Tibial nerve (tissue), 4 donors: ENCODE results near the gene CERS6. TPM values are rescaled to one million over a fixed set of nuclear protein-coding genes. Genes with fewer than 3 reads are reported as not detected.

Experiments
- DNase-seq, 2 donors: peaks; one replicate each; pipeline ENCODE4 v3.0.0-alpha.2; 2019; ENCODE audit warnings: low spot score in 2 of 2
- H3K27ac ChIP-seq, 4 donors: fragments of 200-600 bp; sonication (generic) in 3 of 4; one replicate each; pipeline ENCODE4 v1.5.1; 2017 to 2019; ENCODE audit warnings: mild to moderate bottlenecking in 1 of 4
- H3K27me3 ChIP-seq, 2 donors: fragments of 200-600 bp; sonication (generic) in 1 of 2; one replicate each; pipeline versions ENCODE4 v1.5.1 to v1.6.0; 2017 to 2019
- H3K36me3 ChIP-seq, 3 donors: fragments of 200-600 bp; sonication (generic); one replicate each; pipeline ENCODE4 v1.5.1; 2018 to 2019
- H3K4me1 ChIP-seq, 4 donors: fragments of 200-600 bp; sonication (generic) in 3 of 4; one replicate each; pipeline ENCODE4 v1.5.1; 2017 to 2019
- H3K4me3 ChIP-seq, 4 donors: fragments of 200-600 bp; sonication (generic) in 3 of 4; one replicate each; pipeline ENCODE4 v1.5.1; 2017 to 2019; ENCODE audit warnings: mild to moderate bottlenecking in 1 of 4, moderate library complexity in 1 of 4
- H3K9me3 ChIP-seq, 4 donors: fragments of 200-600 bp; sonication (generic) in 3 of 4; one replicate each; pipeline ENCODE4 v1.5.1; 2017 to 2019
- EP300 ChIP-seq, 2 donors: sonication (generic); formaldehyde crosslinking; IDR thresholded peaks; one replicate each; pipeline ENCODE4 v1.6.1; 2017; ENCODE audit warnings: antibody characterized with exemption in 2 of 2, mild to moderate bottlenecking in 1 of 2
- POLR2A ChIP-seq, 2 donors: fragments of 450-650 bp; IDR thresholded peaks; one replicate each; pipeline ENCODE4 v1.6.1; 2017; ENCODE audit warnings: antibody characterized with exemption in 2 of 2, mild to moderate bottlenecking in 2 of 2, moderate library complexity in 2 of 2
- WGBS, 2 donors: methylation state at CpG; one replicate each; pipeline ENCODE4 v1.1.5; 2018; 5-methylcytosine and 5-hydroxymethylcytosine counted together
- total RNA-seq, 4 donors: library from RNA; depleted of rRNA; stranded (reverse); fragments of >200 nt; gene quantifications; one replicate each; pipeline ENCODE4 v1.1.0, GENCODE V29; 2016
- TF ChIP-seq, protein P1 (sequence below), 5 experiments: fragments of 200-600 bp in 3 of 5; fragments of 450-650 bp in 2 of 5; sonication (generic) in 3 of 5; IDR thresholded peaks; one replicate each; pipeline ENCODE4 v1.5.1; 2016 to 2019; ENCODE audit warnings: antibody characterized with exemption in 5 of 5, mild to moderate bottlenecking in 3 of 5, moderate library complexity in 2 of 5

CERS6 gene
- total RNA-seq, 4 donors from 2014 or later: 37.7 to 38.7 (median 37.8) TPM

DNA sequence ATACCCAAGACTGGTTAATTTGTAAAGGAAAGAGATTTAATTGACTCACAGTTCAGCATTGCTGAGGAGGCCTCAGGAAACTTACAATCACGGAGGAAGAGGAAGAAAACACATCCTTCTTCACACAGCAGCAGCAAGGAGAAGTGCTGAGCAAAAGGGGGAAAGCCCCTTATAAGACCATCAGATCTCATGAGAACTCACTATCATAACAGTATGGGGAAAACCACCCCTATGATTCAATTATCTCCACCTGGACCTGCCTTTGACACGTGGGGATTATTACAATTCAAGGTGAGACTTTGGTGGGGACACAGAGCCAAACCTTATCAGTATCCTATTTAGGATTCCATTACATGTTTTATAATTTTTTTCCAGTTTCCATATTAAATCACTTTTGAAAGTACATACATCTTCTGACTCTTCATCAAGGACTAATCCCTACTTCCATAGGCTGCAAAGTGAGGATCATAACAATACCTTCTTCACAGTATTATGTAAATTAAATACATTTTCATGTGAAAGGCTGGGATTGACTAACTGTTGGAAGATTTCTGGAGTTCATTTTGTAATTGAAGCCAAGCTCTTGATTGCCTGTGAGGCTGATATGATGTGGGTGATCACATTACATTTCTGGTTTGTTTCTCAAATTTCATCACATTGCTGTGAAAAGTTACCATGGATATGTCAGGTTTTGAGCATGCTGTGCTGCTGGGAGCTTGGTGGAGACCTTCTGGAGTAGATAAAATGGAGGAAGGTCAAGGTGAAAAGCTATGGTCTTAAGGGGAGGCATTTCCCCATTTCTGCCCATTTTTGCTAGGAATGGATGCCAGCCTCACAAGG lies 31.7 kb upstream of the CERS6 start:
- DNase-seq: no peak
- Histone ChIP-seq H3K27ac (no peak overlapping the region), H3K27me3 (no peaks in the 10 kb centered on the region), H3K9me3 (no peaks in the 10 kb centered on the region), H3K4me3 (no peak overlapping the region), H3K4me1 (no peaks in the 10 kb centered on the region), H3K36me3 (no peaks in the 10 kb centered on the region)
- WGBS, 2 donors: 40 to 41% methylated on average over 2 of the region's 2 CpGs
- TF ChIP-seq EP300 (IDR thresholded peaks at IDR 0.05) (no peak), POLR2A (IDR thresholded peaks at IDR 0.05) (no peak)
- TF ChIP-seq, protein P1, sequence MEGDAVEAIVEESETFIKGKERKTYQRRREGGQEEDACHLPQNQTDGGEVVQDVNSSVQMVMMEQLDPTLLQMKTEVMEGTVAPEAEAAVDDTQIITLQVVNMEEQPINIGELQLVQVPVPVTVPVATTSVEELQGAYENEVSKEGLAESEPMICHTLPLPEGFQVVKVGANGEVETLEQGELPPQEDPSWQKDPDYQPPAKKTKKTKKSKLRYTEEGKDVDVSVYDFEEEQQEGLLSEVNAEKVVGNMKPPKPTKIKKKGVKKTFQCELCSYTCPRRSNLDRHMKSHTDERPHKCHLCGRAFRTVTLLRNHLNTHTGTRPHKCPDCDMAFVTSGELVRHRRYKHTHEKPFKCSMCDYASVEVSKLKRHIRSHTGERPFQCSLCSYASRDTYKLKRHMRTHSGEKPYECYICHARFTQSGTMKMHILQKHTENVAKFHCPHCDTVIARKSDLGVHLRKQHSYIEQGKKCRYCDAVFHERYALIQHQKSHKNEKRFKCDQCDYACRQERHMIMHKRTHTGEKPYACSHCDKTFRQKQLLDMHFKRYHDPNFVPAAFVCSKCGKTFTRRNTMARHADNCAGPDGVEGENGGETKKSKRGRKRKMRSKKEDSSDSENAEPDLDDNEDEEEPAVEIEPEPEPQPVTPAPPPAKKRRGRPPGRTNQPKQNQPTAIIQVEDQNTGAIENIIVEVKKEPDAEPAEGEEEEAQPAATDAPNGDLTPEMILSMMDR (IDR thresholded peaks at IDR 0.05): no peak

DNA sequence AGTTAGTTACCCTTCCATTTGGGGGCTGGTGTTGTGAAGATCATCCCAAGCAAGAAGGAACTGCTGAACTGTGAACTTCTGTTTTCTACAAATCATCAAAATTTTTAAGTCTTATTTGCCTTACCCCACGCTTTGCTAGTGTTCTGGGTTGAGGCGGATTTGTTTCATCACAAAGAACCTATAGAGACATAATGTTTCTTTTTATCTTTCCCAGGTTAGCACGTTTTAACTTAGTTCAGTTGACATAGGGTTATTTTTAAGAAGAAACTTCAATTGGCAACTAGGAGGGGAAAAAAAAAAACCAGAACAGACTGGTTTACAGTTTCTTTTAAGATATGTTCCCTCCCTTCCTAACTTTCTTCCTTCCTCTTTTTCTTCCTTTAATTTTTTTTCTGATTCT lies 31.1 kb upstream of the CERS6 start:
- WGBS, 2 donors: 71 to 73% methylated on average over 3 of the region's 3 CpGs

DNA sequence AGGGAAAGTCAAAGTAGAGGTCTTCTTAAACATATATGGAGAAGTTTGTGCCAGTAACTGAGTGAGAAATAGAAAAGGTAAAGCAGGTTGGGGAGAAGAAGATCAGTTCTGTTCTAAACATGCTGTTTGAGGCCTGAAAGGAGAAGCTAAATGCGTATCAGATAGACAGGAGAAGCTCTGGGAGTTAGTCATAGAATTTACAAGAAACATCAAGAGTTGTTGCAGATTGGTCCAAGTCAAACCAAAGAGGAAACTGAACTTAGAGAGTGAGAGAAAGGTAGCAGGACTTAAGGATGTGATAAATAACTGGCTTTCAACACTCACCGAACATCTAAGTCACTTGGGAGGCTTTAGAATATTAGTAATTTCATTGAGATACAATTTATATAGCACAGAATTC lies 29.2 kb upstream of the CERS6 start:
- no peak overlapping the region for H3K4me3 ChIP-seq
- DNase-seq: no peak
- H3K27ac ChIP-seq: no peak overlapping the region
- TF ChIP-seq POLR2A (IDR thresholded peaks at IDR 0.05) (no peak), EP300 (IDR thresholded peaks at IDR 0.05) (no peak)
- TF ChIP-seq, protein P1 (IDR thresholded peaks at IDR 0.05): no peak
- no peaks in the 10 kb centered on the region for H3K27me3 ChIP-seq
- no peaks in the 10 kb centered on the region for H3K36me3 ChIP-seq
- no peaks in the 10 kb centered on the region for H3K9me3 ChIP-seq
- 90 to 93% methylated on average over 2 of the region's 2 CpGs for WGBS, 2 donors
- H3K4me1 ChIP-seq: no peaks in the 10 kb centered on the region

More for the DNA sequence above, 31.1 kb upstream of the CERS6 start:
- H3K27me3 ChIP-seq: no peaks in the 10 kb centered on the region
- no peaks in the 10 kb centered on the region for H3K36me3 ChIP-seq
- DNase-seq: no peak
- H3K4me3 ChIP-seq: no peak overlapping the region
- no peaks in the 10 kb centered on the region for H3K4me1 ChIP-seq
- TF ChIP-seq, protein P1 (IDR thresholded peaks at IDR 0.05): no peak
- no peak for TF ChIP-seq EP300 (IDR thresholded peaks at IDR 0.05)
- no peak for TF ChIP-seq POLR2A (IDR thresholded peaks at IDR 0.05)
- no peaks in the 10 kb centered on the region for H3K9me3 ChIP-seq
- no peak overlapping the region for H3K27ac ChIP-seq

DNA sequence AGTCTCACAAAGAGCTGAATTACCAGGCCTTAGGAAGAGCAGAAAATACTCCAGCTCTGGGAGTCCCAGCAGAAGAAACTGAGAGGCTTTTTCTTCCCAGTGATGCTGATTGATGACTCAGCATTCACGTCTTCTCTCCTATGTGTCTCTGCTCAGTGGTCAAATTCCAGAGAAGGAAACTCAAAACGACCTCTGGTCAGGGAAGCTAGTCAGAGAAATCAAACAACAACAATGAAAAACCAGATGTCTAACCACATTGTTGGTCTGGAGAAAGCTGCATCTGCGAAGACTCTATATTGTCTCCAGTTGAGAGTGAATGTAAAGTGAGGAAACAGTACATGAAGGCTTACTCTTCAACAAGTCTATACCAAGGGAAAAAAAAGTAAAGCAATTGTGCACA lies 28.6 kb upstream of the CERS6 start:
- Histone ChIP-seq H3K27me3 (no peaks in the 10 kb centered on the region), H3K4me1 (no peaks in the 10 kb centered on the region), H3K9me3 (no peaks in the 10 kb centered on the region), H3K36me3 (no peaks in the 10 kb centered on the region), H3K4me3 (no peak overlapping the region), H3K27ac (no peak overlapping the region)
- DNase-seq: no peak
- TF ChIP-seq EP300 (IDR thresholded peaks at IDR 0.05) (no peak), POLR2A (IDR thresholded peaks at IDR 0.05) (no peak)
- TF ChIP-seq, protein P1 (IDR thresholded peaks at IDR 0.05): no peak
- WGBS, 2 donors: 21 to 25% methylated on average over 3 of the region's 3 CpGs

DNA sequence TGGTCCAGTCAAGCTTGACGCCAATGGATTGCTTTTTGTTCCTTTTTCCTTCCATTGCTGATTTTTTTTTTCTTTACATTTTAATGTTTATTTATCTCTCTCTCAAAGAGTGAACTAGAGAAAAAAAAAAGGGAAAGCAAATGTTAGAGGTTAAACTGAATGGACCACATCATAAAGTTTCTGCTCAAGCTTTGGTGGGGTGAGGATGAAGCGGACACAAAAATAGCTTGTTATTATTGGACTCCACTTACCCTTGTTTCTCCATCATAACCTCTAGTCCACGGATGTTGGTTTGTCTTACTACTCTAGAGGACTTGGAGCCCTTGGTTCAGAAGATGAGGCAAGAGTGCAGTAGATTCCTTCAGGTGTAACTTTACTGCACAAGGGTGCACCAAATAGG lies 27.6 kb upstream of the CERS6 start:
- Histone ChIP-seq H3K27me3 (no peaks in the 10 kb centered on the region), H3K27ac (no peak overlapping the region), H3K9me3 (no peaks in the 10 kb centered on the region), H3K4me1 (no peaks in the 10 kb centered on the region), H3K36me3 (no peaks in the 10 kb centered on the region), H3K4me3 (no peak overlapping the region)
- 78 to 81% methylated on average over 3 of the region's 3 CpGs for WGBS, 2 donors
- DNase-seq: no peak
- TF ChIP-seq, protein P1 (IDR thresholded peaks at IDR 0.05): no peak
- TF ChIP-seq POLR2A (IDR thresholded peaks at IDR 0.05) (no peak), EP300 (IDR thresholded peaks at IDR 0.05) (no peak)
